SK-N-SH (cell line): Measurements from ENCODE around the gene DTNA. TPM values are rescaled to one million over a fixed set of nuclear protein-coding genes. Genes with fewer than 3 reads are reported as not detected.

ENCODE experiments used
- CTCF ChIA-PET: fragments of 300-600, 350-600 bp; formaldehyde crosslinking; extraction: SDS; loops from one replicate; lab custom pipeline; 2021; lab: Yijun Ruan, JAX
- POLR2A ChIA-PET: fragments of 350-600 bp; sonication (Branson Sonifier 250); formaldehyde crosslinking; extraction: SDS; loops from one replicate; lab custom pipeline; 2020; ENCODE audit warnings: antibody characterized with exemption, inconsistent platforms; lab: Yijun Ruan, JAX
- DNase-seq: peaks from one replicate; pipeline ENCODE4 v3.0.0; 2012
- H2AFZ ChIP-seq: fragments of 200-600 bp; sonication (generic); 2 replicates; pipeline ENCODE4 v1.8.1; 2016; ENCODE audit warnings: antibody characterized with exemption, mild to moderate bottlenecking, low read depth
- H3F3A ChIP-seq: fragments of 200-600 bp; sonication (generic); replicated peaks from 2 replicates; pipeline ENCODE3; 2016; ENCODE audit warnings: antibody characterized with exemption, mild to moderate bottlenecking; ENCODE audit not compliant: insufficient read depth
- H3K27ac ChIP-seq, 2 experiments: fragments of 200-500 bp in 1 of 2; fragments of 200-600 bp in 1 of 2; sonication (Bioruptor generic) in 1 of 2; sonication (generic), shearing (Covaris generic) in 1 of 2; 2 replicates each; pipeline versions ENCODE4 v1.5.1 to v1.6.1; 2014 to 2016; ENCODE audit warnings: low read depth in 2 of 2, inconsistent platforms in 1 of 2, low read length in 1 of 2, mild to moderate bottlenecking in 1 of 2, mixed read lengths in 1 of 2
- H3K27me3 ChIP-seq: fragments of 200-600 bp; sonication (generic), shearing (Covaris generic); 2 replicates; pipeline ENCODE4 v1.6.1; 2016; ENCODE audit warnings: mixed run types; ENCODE audit not compliant: insufficient read depth
- H3K36me3 ChIP-seq, 2 experiments: fragments of 200-500 bp in 1 of 2; fragments of 200-600 bp in 1 of 2; sonication (Bioruptor generic) in 1 of 2; sonication (generic) in 1 of 2; replicated peaks in 1 of 2; 2 replicates each; pipeline versions ENCODE3 to v1.5.1; 2014 to 2016; ENCODE audit warnings: low read length in 1 of 2, mild to moderate bottlenecking in 1 of 2; ENCODE audit not compliant: insufficient read depth in 2 of 2, control insufficient read depth in 1 of 2
- H3K4me1 ChIP-seq, 2 experiments: fragments of 200-500 bp in 1 of 2; fragments of 200-600 bp in 1 of 2; sonication (Bioruptor generic) in 1 of 2; sonication (generic), shearing (Covaris generic) in 1 of 2; 2 replicates each; pipeline versions ENCODE4 v1.5.1 to v1.6.1; 2014 to 2016; ENCODE audit warnings: low read depth in 1 of 2, low read length in 1 of 2, mixed run types in 1 of 2; ENCODE audit not compliant: insufficient read depth in 2 of 2, control insufficient read depth in 1 of 2
- H3K4me2 ChIP-seq: fragments of 200-600 bp; sonication (generic), shearing (Covaris generic); 2 replicates; pipeline ENCODE4 v1.6.1; 2017; ENCODE audit warnings: mixed run types
- H3K4me3 ChIP-seq, 2 experiments: fragments of 200-500 bp in 1 of 2; fragments of 200-600 bp in 1 of 2; sonication (Bioruptor generic) in 1 of 2; sonication (generic), shearing (Covaris generic) in 1 of 2; 2 replicates each; pipeline versions ENCODE4 v1.5.1 to v1.8.1; 2014 to 2016; ENCODE audit warnings: low read depth in 2 of 2, inconsistent platforms in 1 of 2, low read length in 1 of 2, mild to moderate bottlenecking in 1 of 2, mixed read lengths in 1 of 2, moderate library complexity in 1 of 2
- H3K79me2 ChIP-seq: fragments of 200-600 bp; sonication (generic); 2 replicates; pipeline ENCODE4 v1.8.1; 2017; ENCODE audit warnings: mild to moderate bottlenecking; ENCODE audit not compliant: insufficient read depth
- H3K9ac ChIP-seq: fragments of 200-600 bp; sonication (generic); 2 replicates; pipeline ENCODE4 v1.6.1; 2017; ENCODE audit warnings: mixed run types
- H3K9me2 ChIP-seq: fragments of 200-600 bp; sonication (generic); 2 replicates; pipeline ENCODE4 v1.6.1; 2017; ENCODE audit warnings: mixed run types
- H3K9me3 ChIP-seq: fragments of 200-600 bp; sonication (generic); 2 replicates; pipeline ENCODE4 v1.6.1; 2017; ENCODE audit warnings: mixed run types, mild to moderate bottlenecking, moderate library complexity
- H4K20me1 ChIP-seq: fragments of 200-600 bp; sonication (generic); 2 replicates; pipeline ENCODE4 v1.6.1; 2017; ENCODE audit warnings: mild to moderate bottlenecking, mixed run types; ENCODE audit not compliant: insufficient read depth
- FOSL2 ChIP-seq: IDR thresholded peaks from 2 replicates; pipeline ENCODE4 v1.4.0; 2012; ENCODE audit warnings: low read depth, mild to moderate bottlenecking, moderate library complexity, borderline replicate concordance
- GATA2 ChIP-seq: sonication (generic); formaldehyde crosslinking; IDR thresholded peaks from 2 replicates; pipeline ENCODE4 v1.5.0; 2020; ENCODE audit warnings: mild to moderate bottlenecking, missing genetic modification reagents
- NFIC ChIP-seq: IDR thresholded peaks from 2 replicates; pipeline ENCODE4 v1.4.0; 2012; ENCODE audit warnings: borderline replicate concordance
- NRF1 ChIP-seq: IDR thresholded peaks from 2 replicates; pipeline ENCODE4 v1.6.1; 2012; ENCODE audit warnings: low read depth, mild to moderate bottlenecking, low read length
- POLR2AphosphoS5 ChIP-seq: IDR thresholded peaks from 2 replicates; pipeline ENCODE4 v1.6.1; 2012; ENCODE audit warnings: low read depth, low read length
- RAD21 ChIP-seq: IDR thresholded peaks from 2 replicates; pipeline ENCODE4 v1.6.1; 2012; ENCODE audit warnings: mild to moderate bottlenecking, low read length
- WGBS: methylation state at CpG from one replicate; pipeline ENCODE4 v1.1.6; 2017; ENCODE audit warnings: low lambda C conversion rate; 5-methylcytosine and 5-hydroxymethylcytosine counted together
- polyA plus RNA-seq, 3 experiments: library from polyadenylated mRNA; depleted of rRNA; stranded (reverse); fragments of >200 nt; gene quantifications; 2 replicates each; pipeline ENCODE4 v1.2.3, GENCODE V29; 2012
- TF ChIP-seq, protein P1 (sequence below): IDR thresholded peaks from 2 replicates; pipeline ENCODE4 v1.6.1; 2012; ENCODE audit warnings: mild to moderate bottlenecking, low read depth, low read length, moderate library complexity
- TF ChIP-seq, protein P2 (sequence below): fragments of 150-350 bp; IDR thresholded peaks from 2 replicates; pipeline ENCODE4 v1.6.1; 2016; ENCODE audit warnings: mild to moderate bottlenecking, low read depth, low read length
- TF ChIP-seq, protein P3 (sequence below): IDR thresholded peaks from 2 replicates; pipeline ENCODE4 v1.4.0; 2012; ENCODE audit warnings: low read depth, borderline replicate concordance
- TF ChIP-seq, protein P4 (sequence below): fragments of 200-600 bp; sonication (generic); IDR thresholded peaks from 2 replicates; pipeline ENCODE4 v1.6.1; 2017; ENCODE audit warnings: antibody characterized with exemption, mild to moderate bottlenecking, moderate library complexity

Gene DTNA
- polyA plus RNA-seq, 1 of the 3 experiments (the other 2 are of a cell fraction), result 7.9 TPM

DNA sequence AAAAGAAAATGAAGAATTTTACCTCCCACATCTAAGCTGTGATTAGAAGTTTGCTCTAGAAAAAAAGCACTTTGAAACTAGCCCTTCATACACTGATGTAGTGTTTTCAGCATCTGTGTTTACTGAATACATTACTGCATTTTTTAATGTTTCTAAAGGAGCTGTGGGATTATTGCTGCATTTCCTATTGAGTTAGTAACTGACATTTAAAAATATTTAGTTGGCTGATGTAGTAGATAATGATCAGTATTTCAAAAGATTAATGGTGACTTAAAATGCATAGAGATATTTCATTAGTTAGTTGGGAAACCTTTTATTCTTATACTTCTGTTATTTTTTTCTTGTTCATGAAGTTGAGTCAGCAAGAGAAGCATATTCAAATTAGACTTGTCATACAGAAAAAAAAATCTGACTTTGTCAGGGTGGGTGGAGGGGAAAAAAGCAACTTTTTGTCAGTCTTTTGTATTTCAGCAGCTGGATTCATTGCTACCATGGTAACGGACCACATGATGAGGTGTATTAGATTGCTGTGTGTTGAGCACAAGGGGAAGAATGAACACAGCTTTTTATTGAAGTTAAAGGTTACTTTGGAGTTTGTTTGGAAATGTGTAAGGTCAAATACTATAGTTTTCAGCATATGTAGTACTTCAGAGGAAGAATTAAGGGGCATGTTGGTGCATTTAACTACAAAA lies at the start of gene DTNA (continued):
- TF ChIP-seq, protein P1, sequence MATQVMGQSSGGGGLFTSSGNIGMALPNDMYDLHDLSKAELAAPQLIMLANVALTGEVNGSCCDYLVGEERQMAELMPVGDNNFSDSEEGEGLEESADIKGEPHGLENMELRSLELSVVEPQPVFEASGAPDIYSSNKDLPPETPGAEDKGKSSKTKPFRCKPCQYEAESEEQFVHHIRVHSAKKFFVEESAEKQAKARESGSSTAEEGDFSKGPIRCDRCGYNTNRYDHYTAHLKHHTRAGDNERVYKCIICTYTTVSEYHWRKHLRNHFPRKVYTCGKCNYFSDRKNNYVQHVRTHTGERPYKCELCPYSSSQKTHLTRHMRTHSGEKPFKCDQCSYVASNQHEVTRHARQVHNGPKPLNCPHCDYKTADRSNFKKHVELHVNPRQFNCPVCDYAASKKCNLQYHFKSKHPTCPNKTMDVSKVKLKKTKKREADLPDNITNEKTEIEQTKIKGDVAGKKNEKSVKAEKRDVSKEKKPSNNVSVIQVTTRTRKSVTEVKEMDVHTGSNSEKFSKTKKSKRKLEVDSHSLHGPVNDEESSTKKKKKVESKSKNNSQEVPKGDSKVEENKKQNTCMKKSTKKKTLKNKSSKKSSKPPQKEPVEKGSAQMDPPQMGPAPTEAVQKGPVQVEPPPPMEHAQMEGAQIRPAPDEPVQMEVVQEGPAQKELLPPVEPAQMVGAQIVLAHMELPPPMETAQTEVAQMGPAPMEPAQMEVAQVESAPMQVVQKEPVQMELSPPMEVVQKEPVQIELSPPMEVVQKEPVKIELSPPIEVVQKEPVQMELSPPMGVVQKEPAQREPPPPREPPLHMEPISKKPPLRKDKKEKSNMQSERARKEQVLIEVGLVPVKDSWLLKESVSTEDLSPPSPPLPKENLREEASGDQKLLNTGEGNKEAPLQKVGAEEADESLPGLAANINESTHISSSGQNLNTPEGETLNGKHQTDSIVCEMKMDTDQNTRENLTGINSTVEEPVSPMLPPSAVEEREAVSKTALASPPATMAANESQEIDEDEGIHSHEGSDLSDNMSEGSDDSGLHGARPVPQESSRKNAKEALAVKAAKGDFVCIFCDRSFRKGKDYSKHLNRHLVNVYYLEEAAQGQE, result no peak

DNA sequence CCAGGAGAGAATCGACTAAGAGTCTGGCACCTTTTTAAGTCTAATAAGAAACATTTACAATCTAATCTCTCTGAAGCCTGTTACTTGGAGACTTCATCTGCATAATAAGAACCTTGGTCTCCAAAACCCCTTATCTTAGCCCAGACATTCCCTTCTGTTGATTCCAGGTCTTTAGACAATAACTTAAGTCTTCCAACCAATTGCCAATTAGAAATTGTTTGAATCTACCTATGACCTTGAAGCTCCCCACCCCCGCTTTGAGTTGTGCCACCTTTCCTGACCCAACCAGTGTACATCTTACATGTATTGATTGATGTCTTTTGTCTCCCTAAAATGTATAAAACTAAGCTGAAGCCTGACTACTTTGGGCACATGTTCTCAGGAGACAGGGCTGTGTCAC lies 49.5 kb upstream of the DTNA start:
- Histone ChIP-seq H3K4me1 (peaks cover 7 to 17% of the 10 kb centered on the region in 2 experiments; a peak in 3 of 4 replicates), H3K4me2 (no peak overlapping the region), H3K27me3 (no peaks in the 10 kb centered on the region), H3K79me2 (no peaks in the 10 kb centered on the region), H3K9ac (no peak overlapping the region), H3K36me3 (no peaks in the 10 kb centered on the region), H3K9me2 (no peaks in the 10 kb centered on the region), H2AFZ (peak overlapping the region; percentile 64; the same call in 1 of the 2 replicates), H4K20me1 (no peaks in the 10 kb centered on the region), H3F3A (no peaks in the 10 kb centered on the region), H3K27ac (peak overlapping the region; percentile 34 to 67; a peak in 3 of 4 replicates), H3K4me3 (no peak overlapping the region), H3K9me3 (no peaks in the 10 kb centered on the region)
- ChIA-PET CTCF (interaction anchor here (0.9 to 4.3 kb wide), 33 partner anchors 9 to 543 kb away, joined by 3 to 67 read pairs (median 6); no protein-coding TSS in a partner anchor), POLR2A (no interaction called here)
- DNase-seq, result no peak
- 78% methylated on average over 2 of the region's 2 CpGs for WGBS
- TF ChIP-seq POLR2AphosphoS5, result no peak
- TF ChIP-seq NRF1, result no peak
- TF ChIP-seq GATA2 (CRISPR knock-in tag), result no peak
- TF ChIP-seq FOSL2, result no peak
- TF ChIP-seq, protein P2, sequence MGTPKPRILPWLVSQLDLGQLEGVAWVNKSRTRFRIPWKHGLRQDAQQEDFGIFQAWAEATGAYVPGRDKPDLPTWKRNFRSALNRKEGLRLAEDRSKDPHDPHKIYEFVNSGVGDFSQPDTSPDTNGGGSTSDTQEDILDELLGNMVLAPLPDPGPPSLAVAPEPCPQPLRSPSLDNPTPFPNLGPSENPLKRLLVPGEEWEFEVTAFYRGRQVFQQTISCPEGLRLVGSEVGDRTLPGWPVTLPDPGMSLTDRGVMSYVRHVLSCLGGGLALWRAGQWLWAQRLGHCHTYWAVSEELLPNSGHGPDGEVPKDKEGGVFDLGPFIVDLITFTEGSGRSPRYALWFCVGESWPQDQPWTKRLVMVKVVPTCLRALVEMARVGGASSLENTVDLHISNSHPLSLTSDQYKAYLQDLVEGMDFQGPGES, result no peak
- TF ChIP-seq RAD21, result no peak
- TF ChIP-seq, protein P3, sequence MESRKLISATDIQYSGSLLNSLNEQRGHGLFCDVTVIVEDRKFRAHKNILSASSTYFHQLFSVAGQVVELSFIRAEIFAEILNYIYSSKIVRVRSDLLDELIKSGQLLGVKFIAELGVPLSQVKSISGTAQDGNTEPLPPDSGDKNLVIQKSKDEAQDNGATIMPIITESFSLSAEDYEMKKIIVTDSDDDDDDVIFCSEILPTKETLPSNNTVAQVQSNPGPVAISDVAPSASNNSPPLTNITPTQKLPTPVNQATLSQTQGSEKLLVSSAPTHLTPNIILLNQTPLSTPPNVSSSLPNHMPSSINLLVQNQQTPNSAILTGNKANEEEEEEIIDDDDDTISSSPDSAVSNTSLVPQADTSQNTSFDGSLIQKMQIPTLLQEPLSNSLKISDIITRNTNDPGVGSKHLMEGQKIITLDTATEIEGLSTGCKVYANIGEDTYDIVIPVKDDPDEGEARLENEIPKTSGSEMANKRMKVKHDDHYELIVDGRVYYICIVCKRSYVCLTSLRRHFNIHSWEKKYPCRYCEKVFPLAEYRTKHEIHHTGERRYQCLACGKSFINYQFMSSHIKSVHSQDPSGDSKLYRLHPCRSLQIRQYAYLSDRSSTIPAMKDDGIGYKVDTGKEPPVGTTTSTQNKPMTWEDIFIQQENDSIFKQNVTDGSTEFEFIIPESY, result no peak
- TF ChIP-seq, protein P4, sequence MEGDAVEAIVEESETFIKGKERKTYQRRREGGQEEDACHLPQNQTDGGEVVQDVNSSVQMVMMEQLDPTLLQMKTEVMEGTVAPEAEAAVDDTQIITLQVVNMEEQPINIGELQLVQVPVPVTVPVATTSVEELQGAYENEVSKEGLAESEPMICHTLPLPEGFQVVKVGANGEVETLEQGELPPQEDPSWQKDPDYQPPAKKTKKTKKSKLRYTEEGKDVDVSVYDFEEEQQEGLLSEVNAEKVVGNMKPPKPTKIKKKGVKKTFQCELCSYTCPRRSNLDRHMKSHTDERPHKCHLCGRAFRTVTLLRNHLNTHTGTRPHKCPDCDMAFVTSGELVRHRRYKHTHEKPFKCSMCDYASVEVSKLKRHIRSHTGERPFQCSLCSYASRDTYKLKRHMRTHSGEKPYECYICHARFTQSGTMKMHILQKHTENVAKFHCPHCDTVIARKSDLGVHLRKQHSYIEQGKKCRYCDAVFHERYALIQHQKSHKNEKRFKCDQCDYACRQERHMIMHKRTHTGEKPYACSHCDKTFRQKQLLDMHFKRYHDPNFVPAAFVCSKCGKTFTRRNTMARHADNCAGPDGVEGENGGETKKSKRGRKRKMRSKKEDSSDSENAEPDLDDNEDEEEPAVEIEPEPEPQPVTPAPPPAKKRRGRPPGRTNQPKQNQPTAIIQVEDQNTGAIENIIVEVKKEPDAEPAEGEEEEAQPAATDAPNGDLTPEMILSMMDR, result no peak
- no peak for TF ChIP-seq NFIC
